Muscle layer of colon (tissue), 2 donors: ENCODE results near the gene DAPK2.

Source experiments
- H3K27ac ChIP-seq: one replicate; pipeline ENCODE4 v1.7.0; 2013; ENCODE audit warnings: low read depth, mild to moderate bottlenecking, low read length, moderate library complexity
- H3K27me3 ChIP-seq, 2 donors: one replicate each; pipeline ENCODE4 v1.7.0; 2013; ENCODE audit warnings: low read length in 2 of 2, mild to moderate bottlenecking in 2 of 2; ENCODE audit not compliant: insufficient read depth in 2 of 2, control insufficient read depth in 1 of 2
- H3K36me3 ChIP-seq: one replicate; pipeline ENCODE4 v1.7.0; 2013; ENCODE audit warnings: mild to moderate bottlenecking, low read length; ENCODE audit not compliant: insufficient read depth
- H3K4me1 ChIP-seq: one replicate; pipeline ENCODE4 v1.7.0; 2013; ENCODE audit warnings: mild to moderate bottlenecking, low read length; ENCODE audit not compliant: insufficient read depth
- H3K4me3 ChIP-seq, 2 donors: one replicate each; pipeline ENCODE4 v1.7.0; 2013; ENCODE audit warnings: low read length in 2 of 2, low read depth in 1 of 2, mild to moderate bottlenecking in 1 of 2, moderate library complexity in 1 of 2
- H3K9ac ChIP-seq: one replicate; pipeline ENCODE4 v1.7.0; 2013; ENCODE audit warnings: low read length
- H3K9me3 ChIP-seq: one replicate; pipeline ENCODE4 v1.7.0; 2013; ENCODE audit warnings: mild to moderate bottlenecking, low read length
- donor health status: abdominal sarcoma.
- donor health status: Adenocarcinoma of cecum.

The DAPK2 gene

GRCh38 chr15:64035525-64035924 lies 10.8 kb downstream of the DAPK2 start:
- Histone ChIP-seq H3K27ac (no peak overlapping the region), H3K9ac (no peak overlapping the region), H3K27me3 (no peaks in the 10 kb centered on the region), H3K4me1 (no peaks in the 10 kb centered on the region), H3K9me3 (no peaks in the 10 kb centered on the region), H3K36me3 (no peaks in the 10 kb centered on the region), H3K4me3 (no peak overlapping the region)

- no peak overlapping the region for H3K4me3 ChIP-seq
- no peaks in the 10 kb centered on the region for H3K27me3 ChIP-seq
- no peaks in the 10 kb centered on the region for H3K9me3 ChIP-seq
- no peak overlapping the region for H3K9ac ChIP-seq
- H3K27ac ChIP-seq = no peak overlapping the region
- H3K36me3 ChIP-seq = no peaks in the 10 kb centered on the region
- H3K4me1 ChIP-seq = no peaks in the 10 kb centered on the region
Observed at GRCh38 chr15:64034519-64034918, 11.8 kb downstream of the DAPK2 start.

GRCh38 chr15:64032329-64032728 lies 14.0 kb downstream of the DAPK2 start:
- Histone ChIP-seq H3K9me3 (no peaks in the 10 kb centered on the region), H3K4me1 (no peaks in the 10 kb centered on the region), H3K4me3 (no peak overlapping the region), H3K27me3 (no peaks in the 10 kb centered on the region), H3K27ac (no peak overlapping the region), H3K36me3 (no peaks in the 10 kb centered on the region), H3K9ac (no peak overlapping the region)

- Histone ChIP-seq H3K9ac (no peak overlapping the region), H3K4me1 (no peaks in the 10 kb centered on the region), H3K4me3 (no peak overlapping the region), H3K9me3 (no peaks in the 10 kb centered on the region), H3K27me3 (no peaks in the 10 kb centered on the region), H3K36me3 (no peaks in the 10 kb centered on the region), H3K27ac (no peak overlapping the region)
Observed at GRCh38 chr15:64030123-64030522, 16.2 kb downstream of the DAPK2 start.

GRCh38 chr15:64029633-64030032 lies 16.7 kb downstream of the DAPK2 start:
- H3K27ac ChIP-seq = no peak overlapping the region
- no peaks in the 10 kb centered on the region for H3K9me3 ChIP-seq
- no peaks in the 10 kb centered on the region for H3K27me3 ChIP-seq
- no peak overlapping the region for H3K4me3 ChIP-seq
- H3K36me3 ChIP-seq = no peaks in the 10 kb centered on the region
- H3K4me1 ChIP-seq = no peaks in the 10 kb centered on the region
- H3K9ac ChIP-seq = no peak overlapping the region

GRCh38 chr15:64029110-64029509 lies 17.2 kb downstream of the DAPK2 start:
- H3K9me3 ChIP-seq = no peaks in the 10 kb centered on the region
- no peak overlapping the region for H3K4me3 ChIP-seq
- no peaks in the 10 kb centered on the region for H3K4me1 ChIP-seq
- no peak overlapping the region for H3K27ac ChIP-seq
- no peaks in the 10 kb centered on the region for H3K36me3 ChIP-seq
- H3K9ac ChIP-seq = no peak overlapping the region
- no peaks in the 10 kb centered on the region for H3K27me3 ChIP-seq

- Histone ChIP-seq H3K27ac (no peak overlapping the region), H3K4me1 (peaks cover 10% of the 10 kb centered on the region)
Observed at GRCh38 chr15:64026591-64026990, 19.7 kb downstream of the DAPK2 start.

GRCh38 chr15:64024172-64025050 lies 21.9 kb downstream of the DAPK2 start:
- Histone ChIP-seq H3K27me3 (no peaks in the 10 kb centered on the region), H3K9ac (no peak overlapping the region), H3K4me1 (peaks cover 12% of the 10 kb centered on the region), H3K36me3 (no peaks in the 10 kb centered on the region), H3K4me3 (no peak overlapping the region), H3K27ac (no peak overlapping the region), H3K9me3 (no peaks in the 10 kb centered on the region)

More at GRCh38 chr15:64026591-64026990, 19.7 kb downstream of the DAPK2 start:
- no peaks in the 10 kb centered on the region for H3K27me3 ChIP-seq
- H3K4me3 ChIP-seq = no peak overlapping the region
- H3K9me3 ChIP-seq = no peaks in the 10 kb centered on the region
- no peaks in the 10 kb centered on the region for H3K36me3 ChIP-seq
- no peak overlapping the region for H3K9ac ChIP-seq

- H3K9ac ChIP-seq = no peak overlapping the region
- peaks cover 12% of the 10 kb centered on the region for H3K4me1 ChIP-seq
- H3K4me3 ChIP-seq = no peak overlapping the region
- H3K9me3 ChIP-seq = no peaks in the 10 kb centered on the region
- no peak overlapping the region for H3K27ac ChIP-seq
- H3K36me3 ChIP-seq = no peaks in the 10 kb centered on the region
- H3K27me3 ChIP-seq = no peaks in the 10 kb centered on the region
Observed at GRCh38 chr15:64023220-64023619, 23.1 kb downstream of the DAPK2 start.

GRCh38 chr15:64022571-64022970 lies 23.7 kb downstream of the DAPK2 start:
- no peak overlapping the region for H3K27ac ChIP-seq
- peaks cover 12% of the 10 kb centered on the region for H3K4me1 ChIP-seq

GRCh38 chr15:64019764-64020163 lies 26.5 kb downstream of the DAPK2 start:
- Histone ChIP-seq H3K9ac (no peak overlapping the region), H3K4me3 (no peak overlapping the region), H3K27ac (no peak overlapping the region), H3K4me1 (peaks cover 12% of the 10 kb centered on the region), H3K36me3 (no peaks in the 10 kb centered on the region), H3K27me3 (no peaks in the 10 kb centered on the region), H3K9me3 (no peaks in the 10 kb centered on the region)

More at GRCh38 chr15:64022571-64022970, 23.7 kb downstream of the DAPK2 start:
- H3K9me3 ChIP-seq = no peaks in the 10 kb centered on the region
- H3K36me3 ChIP-seq = no peaks in the 10 kb centered on the region
- H3K4me3 ChIP-seq = no peak overlapping the region
- no peak overlapping the region for H3K9ac ChIP-seq
- H3K27me3 ChIP-seq = no peaks in the 10 kb centered on the region
